ENCODE measurements around the gene TUBB. TPM values are rescaled to one million over a fixed set of nuclear protein-coding genes. Genes with fewer than 3 reads are reported as not detected.
A peak's percentile ranks its signal among the peaks of the same experiment; 100 is the strongest.

The TUBB gene
- polyA plus RNA-seq, 1 of the 3 experiments (the other 2 are of a cell fraction) = 1,037 TPM

DNA sequence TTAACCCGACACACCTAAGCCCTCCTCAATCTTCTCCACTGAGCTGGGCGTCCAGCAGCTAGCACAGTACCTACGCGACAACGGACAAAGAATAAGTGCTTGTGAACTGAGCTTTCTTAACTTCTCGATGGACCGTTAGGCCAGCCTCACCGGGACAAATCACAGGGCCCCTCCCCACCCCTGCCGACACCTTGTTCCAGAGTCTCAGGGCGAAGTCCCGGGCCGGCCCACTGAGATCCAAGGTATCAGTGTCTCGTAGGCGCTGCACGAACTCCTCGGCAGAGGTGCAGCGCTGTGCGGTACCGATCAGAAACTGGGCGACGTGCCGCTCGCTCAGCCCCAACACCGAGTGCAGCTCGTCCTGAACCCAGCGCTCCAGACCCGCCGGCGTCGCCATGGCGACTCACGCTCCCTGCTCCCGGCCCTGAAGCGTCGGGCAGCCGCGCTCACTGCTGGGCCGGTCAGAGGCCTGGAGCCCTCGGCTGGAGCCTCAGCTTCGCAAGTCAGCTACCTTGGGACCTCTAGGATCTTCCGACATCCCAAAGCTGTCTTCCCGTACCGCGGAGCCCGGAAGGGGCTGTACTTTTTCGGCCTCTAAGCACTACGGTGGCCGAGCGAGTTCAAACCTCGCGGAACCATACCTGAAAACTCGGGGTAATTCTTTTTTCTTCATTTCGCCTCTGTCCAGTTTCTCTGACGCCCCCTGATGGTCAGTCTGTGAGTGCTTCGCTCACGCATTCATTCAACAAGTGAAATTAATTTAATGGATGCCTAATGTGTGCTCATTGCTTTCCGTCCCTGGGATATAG, 47.5 kb upstream of the TUBB start, which contains the start of gene DHX16 (continued):
- TF ChIP-seq NFIC (IDR thresholded peaks at IDR 0.05; ENCODE audit: borderline replicate concordance) = no peak
- TF ChIP-seq JUND (IDR thresholded peaks at IDR 0.05) = no peak
- no peak for TF ChIP-seq RXRA (IDR thresholded peaks at IDR 0.05; ENCODE audit: borderline replicate concordance, low read depth)
- TF ChIP-seq, protein P1, sequence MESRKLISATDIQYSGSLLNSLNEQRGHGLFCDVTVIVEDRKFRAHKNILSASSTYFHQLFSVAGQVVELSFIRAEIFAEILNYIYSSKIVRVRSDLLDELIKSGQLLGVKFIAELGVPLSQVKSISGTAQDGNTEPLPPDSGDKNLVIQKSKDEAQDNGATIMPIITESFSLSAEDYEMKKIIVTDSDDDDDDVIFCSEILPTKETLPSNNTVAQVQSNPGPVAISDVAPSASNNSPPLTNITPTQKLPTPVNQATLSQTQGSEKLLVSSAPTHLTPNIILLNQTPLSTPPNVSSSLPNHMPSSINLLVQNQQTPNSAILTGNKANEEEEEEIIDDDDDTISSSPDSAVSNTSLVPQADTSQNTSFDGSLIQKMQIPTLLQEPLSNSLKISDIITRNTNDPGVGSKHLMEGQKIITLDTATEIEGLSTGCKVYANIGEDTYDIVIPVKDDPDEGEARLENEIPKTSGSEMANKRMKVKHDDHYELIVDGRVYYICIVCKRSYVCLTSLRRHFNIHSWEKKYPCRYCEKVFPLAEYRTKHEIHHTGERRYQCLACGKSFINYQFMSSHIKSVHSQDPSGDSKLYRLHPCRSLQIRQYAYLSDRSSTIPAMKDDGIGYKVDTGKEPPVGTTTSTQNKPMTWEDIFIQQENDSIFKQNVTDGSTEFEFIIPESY (IDR thresholded peaks at IDR 0.05; ENCODE audit: borderline replicate concordance, low read depth) = peak; percentile 94
- no peak for TF ChIP-seq TEAD4 (IDR thresholded peaks at IDR 0.05; ENCODE audit: borderline replicate concordance, insufficient read depth)
- TF ChIP-seq, protein P2, sequence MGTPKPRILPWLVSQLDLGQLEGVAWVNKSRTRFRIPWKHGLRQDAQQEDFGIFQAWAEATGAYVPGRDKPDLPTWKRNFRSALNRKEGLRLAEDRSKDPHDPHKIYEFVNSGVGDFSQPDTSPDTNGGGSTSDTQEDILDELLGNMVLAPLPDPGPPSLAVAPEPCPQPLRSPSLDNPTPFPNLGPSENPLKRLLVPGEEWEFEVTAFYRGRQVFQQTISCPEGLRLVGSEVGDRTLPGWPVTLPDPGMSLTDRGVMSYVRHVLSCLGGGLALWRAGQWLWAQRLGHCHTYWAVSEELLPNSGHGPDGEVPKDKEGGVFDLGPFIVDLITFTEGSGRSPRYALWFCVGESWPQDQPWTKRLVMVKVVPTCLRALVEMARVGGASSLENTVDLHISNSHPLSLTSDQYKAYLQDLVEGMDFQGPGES (IDR thresholded peaks at IDR 0.05; ENCODE audit: low read depth, low read length) = no peak
- peak; percentile 90 for TF ChIP-seq ELF1 (IDR thresholded peaks at IDR 0.05)
- TF ChIP-seq, protein P3, sequence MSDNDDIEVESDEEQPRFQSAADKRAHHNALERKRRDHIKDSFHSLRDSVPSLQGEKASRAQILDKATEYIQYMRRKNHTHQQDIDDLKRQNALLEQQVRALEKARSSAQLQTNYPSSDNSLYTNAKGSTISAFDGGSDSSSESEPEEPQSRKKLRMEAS (IDR thresholded peaks at IDR 0.05; ENCODE audit: low read depth) = peak; percentile 69; the same call in 1 of the 2 replicates
- peak; percentile 95 for TF ChIP-seq SIN3A (IDR thresholded peaks at IDR 0.05; ENCODE audit: borderline replicate concordance, low read depth, low read length)

DNA sequence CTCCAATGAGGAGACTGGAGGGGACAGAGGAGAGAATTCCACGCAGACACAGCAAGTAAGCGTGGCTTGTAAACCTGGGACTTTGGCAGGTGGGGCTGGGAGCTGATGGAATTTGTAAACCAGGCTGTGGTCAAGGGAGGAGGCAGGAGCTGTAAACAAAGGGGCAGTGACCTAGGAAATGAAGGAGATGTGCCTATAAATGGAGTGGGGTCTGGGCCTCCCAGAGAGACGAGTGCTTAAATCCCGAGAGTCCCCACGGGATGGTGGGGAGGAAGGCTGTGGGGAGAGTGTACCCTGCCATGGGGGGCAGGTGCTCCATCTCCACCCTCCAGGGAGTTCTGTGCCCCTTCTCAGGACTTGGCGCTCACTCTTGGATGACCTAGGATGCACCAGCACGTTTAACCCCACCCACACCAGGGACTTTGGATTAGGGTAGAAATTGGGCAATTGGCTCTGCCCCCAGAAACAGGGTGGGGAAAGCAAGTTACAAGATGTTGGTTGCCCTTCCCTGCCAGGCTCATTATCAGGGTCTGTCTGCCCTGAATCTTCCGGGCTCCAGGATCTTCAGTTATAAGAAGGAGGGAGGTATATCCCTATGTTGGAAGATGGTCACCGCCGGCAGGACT, 43.4 kb upstream of the TUBB start:
- Histone ChIP-seq H4K20me1 (ENCODE audit: insufficient read depth) (peaks cover 35% of the 10 kb centered on the region), H3F3A (replicated peaks; ENCODE audit: insufficient read depth) (peaks cover 51% of the 10 kb centered on the region), H3K9me2 (no peaks in the 10 kb centered on the region), H2AFZ (ENCODE audit: low read depth) (no peak overlapping the region), H3K9me3 (no peaks in the 10 kb centered on the region), H3K27ac (ENCODE audit: low read depth in 2 of 2, low read length in 1 of 2) (no peak overlapping the region), H3K27me3 (ENCODE audit: insufficient read depth) (no peaks in the 10 kb centered on the region), H3K4me2 (no peak overlapping the region), H3K9ac (no peak overlapping the region), H3K4me3 (ENCODE audit: low read depth in 2 of 2, low read length in 1 of 2) (no peak overlapping the region), H3K4me1 (ENCODE audit: control insufficient read depth in 1 of 2, insufficient read depth in 2 of 2, low read depth in 1 of 2, low read length in 1 of 2) (peaks cover 15 to 16% of the 10 kb centered on the region in 2 experiments; a peak in 3 of 4 replicates), H3K79me2 (ENCODE audit: insufficient read depth) (peaks cover 54% of the 10 kb centered on the region), H3K36me3 (replicated peaks in 1 of 2; ENCODE audit: control insufficient read depth in 1 of 2, insufficient read depth in 2 of 2, low read length in 1 of 2) (peaks cover 25 to 44% of the 10 kb centered on the region in 2 experiments)
- CTCF ChIA-PET = interaction anchor here (1.4 to 29.8 kb wide), 2 partner anchors 11 to 46 kb away, joined by 5 to 838 read pairs; partner anchors contain the start of genes FLOT1, MDC1 and TUBB
- no peak for DNase-seq
- 98% methylated on average over 9 of the region's 10 CpGs for WGBS (ENCODE audit: low lambda C conversion rate)
- POLR2A ChIA-PET = no interaction called here
- TF ChIP-seq JUND (IDR thresholded peaks at IDR 0.05) (no peak), TAF1 (IDR thresholded peaks at IDR 0.05; ENCODE audit: borderline replicate concordance, low read depth, low read length) (no peak), RXRA (IDR thresholded peaks at IDR 0.05; ENCODE audit: borderline replicate concordance, low read depth) (no peak), EP300 (IDR thresholded peaks at IDR 0.05; ENCODE audit: borderline replicate concordance in 1 of 2, low read depth in 1 of 2, low read length in 1 of 2) (no peak), FOSL2 (IDR thresholded peaks at IDR 0.05; ENCODE audit: borderline replicate concordance, low read depth) (no peak), SIN3A (IDR thresholded peaks at IDR 0.05; ENCODE audit: borderline replicate concordance, low read depth, low read length) (no peak), NRF1 (IDR thresholded peaks at IDR 0.05; ENCODE audit: low read depth, low read length) (no peak), SMC3 (IDR thresholded peaks at IDR 0.05; ENCODE audit: low read depth, low read length) (no peak), MXI1 (IDR thresholded peaks at IDR 0.05; ENCODE audit: low read depth, low read length) (no peak)
- TF ChIP-seq, protein P4, sequence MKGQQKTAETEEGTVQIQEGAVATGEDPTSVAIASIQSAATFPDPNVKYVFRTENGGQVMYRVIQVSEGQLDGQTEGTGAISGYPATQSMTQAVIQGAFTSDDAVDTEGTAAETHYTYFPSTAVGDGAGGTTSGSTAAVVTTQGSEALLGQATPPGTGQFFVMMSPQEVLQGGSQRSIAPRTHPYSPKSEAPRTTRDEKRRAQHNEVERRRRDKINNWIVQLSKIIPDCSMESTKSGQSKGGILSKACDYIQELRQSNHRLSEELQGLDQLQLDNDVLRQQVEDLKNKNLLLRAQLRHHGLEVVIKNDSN (IDR thresholded peaks at IDR 0.05; ENCODE audit: borderline replicate concordance, low read depth) = no peak
- TF ChIP-seq, protein P2 (IDR thresholded peaks at IDR 0.05; ENCODE audit: low read depth, low read length) = no peak
- TF ChIP-seq, protein P5, sequence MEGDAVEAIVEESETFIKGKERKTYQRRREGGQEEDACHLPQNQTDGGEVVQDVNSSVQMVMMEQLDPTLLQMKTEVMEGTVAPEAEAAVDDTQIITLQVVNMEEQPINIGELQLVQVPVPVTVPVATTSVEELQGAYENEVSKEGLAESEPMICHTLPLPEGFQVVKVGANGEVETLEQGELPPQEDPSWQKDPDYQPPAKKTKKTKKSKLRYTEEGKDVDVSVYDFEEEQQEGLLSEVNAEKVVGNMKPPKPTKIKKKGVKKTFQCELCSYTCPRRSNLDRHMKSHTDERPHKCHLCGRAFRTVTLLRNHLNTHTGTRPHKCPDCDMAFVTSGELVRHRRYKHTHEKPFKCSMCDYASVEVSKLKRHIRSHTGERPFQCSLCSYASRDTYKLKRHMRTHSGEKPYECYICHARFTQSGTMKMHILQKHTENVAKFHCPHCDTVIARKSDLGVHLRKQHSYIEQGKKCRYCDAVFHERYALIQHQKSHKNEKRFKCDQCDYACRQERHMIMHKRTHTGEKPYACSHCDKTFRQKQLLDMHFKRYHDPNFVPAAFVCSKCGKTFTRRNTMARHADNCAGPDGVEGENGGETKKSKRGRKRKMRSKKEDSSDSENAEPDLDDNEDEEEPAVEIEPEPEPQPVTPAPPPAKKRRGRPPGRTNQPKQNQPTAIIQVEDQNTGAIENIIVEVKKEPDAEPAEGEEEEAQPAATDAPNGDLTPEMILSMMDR (IDR thresholded peaks at IDR 0.05) = no peak
